GM18508 (cell line): ENCODE data around the gene RAPGEF5.
"Not testable (repeated sequence)": the region's sequence is repeated elsewhere in the genome, so short reads cannot be mapped to it uniquely, and the experiment has no call there.

ENCODE experiments used
- ATAC-seq: cut with Tn5 transposase; IDR thresholded peaks from one replicate; pipeline ENCODE4 v1.9.1; 2021; ENCODE audit warnings: moderate number of reproducible peaks; ENCODE audit not compliant: insufficient read depth, unreplicated experiment

RAPGEF5 gene

GRCh38 chr7:22110881-22111280, 246.1 kb downstream of the RAPGEF5 start:
- ATAC-seq: no peak

- ATAC-seq: no peak
Observed at GRCh38 chr7:22110227-22110839, 246.6 kb downstream of the RAPGEF5 start.

GRCh38 chr7:22109761-22110160, 247.2 kb downstream of the RAPGEF5 start:
- no peak for ATAC-seq

- ATAC-seq: no peak
Observed at GRCh38 chr7:22108151-22108845, 248.7 kb downstream of the RAPGEF5 start.

- ATAC-seq: no peak
Observed at GRCh38 chr7:22105550-22105949, 251.4 kb downstream of the RAPGEF5 start.

GRCh38 chr7:22094413-22095342, 262.3 kb downstream of the RAPGEF5 start:
- no peak for ATAC-seq

- ATAC-seq: no peak
Observed at GRCh38 chr7:22093936-22094335, 263.0 kb downstream of the RAPGEF5 start.

GRCh38 chr7:22093001-22093400, 264.0 kb downstream of the RAPGEF5 start:
- no peak for ATAC-seq

- ATAC-seq: not testable (repeated sequence)
Observed at GRCh38 chr7:22090958-22091525, 265.9 kb downstream of the RAPGEF5 start.

- no peak for ATAC-seq
Observed at GRCh38 chr7:22090512-22090911, 266.4 kb downstream of the RAPGEF5 start.

- ATAC-seq: no peak
Observed at GRCh38 chr7:22090107-22090506, 266.8 kb downstream of the RAPGEF5 start.

GRCh38 chr7:22088827-22089226, 268.1 kb downstream of the RAPGEF5 start:
- no peak for ATAC-seq

GRCh38 chr7:22087861-22088260, 269.1 kb downstream of the RAPGEF5 start:
- ATAC-seq: no peak

GRCh38 chr7:22083704-22084240, 273.2 kb downstream of the RAPGEF5 start:
- ATAC-seq: peak; percentile 16

GRCh38 chr7:22082886-22083703, 273.9 kb downstream of the RAPGEF5 start:
- ATAC-seq: peak; percentile 77

GRCh38 chr7:22082553-22082885, 274.4 kb downstream of the RAPGEF5 start:
- no peak for ATAC-seq

- ATAC-seq: not testable (repeated sequence)
Observed at GRCh38 chr7:22080219-22080618, 276.7 kb downstream of the RAPGEF5 start.

GRCh38 chr7:22078872-22079271, 278.1 kb downstream of the RAPGEF5 start:
- not testable (repeated sequence) for ATAC-seq

- ATAC-seq: no peak
Observed at GRCh38 chr7:22075561-22075960, 281.4 kb downstream of the RAPGEF5 start.

GRCh38 chr7:22074897-22075296, 282.1 kb downstream of the RAPGEF5 start:
- ATAC-seq: no peak
